Subcutaneous adipose tissue (tissue), 4 donors: Measurements from ENCODE around the gene CIBAR2. TPM values are rescaled to one million over a fixed set of nuclear protein-coding genes. Genes with fewer than 3 reads are reported as not detected.

Experiments used
- CTCF ChIP-seq: fragments of 450-650 bp; IDR thresholded peaks from one replicate; pipeline ENCODE4 v1.5.1; 2016; ENCODE audit warnings: low read depth, mild to moderate bottlenecking, control low read depth, antibody characterized with exemption, moderate library complexity
- total RNA-seq, 4 donors: library from RNA; depleted of rRNA; stranded (reverse); fragments of >200 nt; gene quantifications; one replicate each; pipeline ENCODE4 v1.1.0, GENCODE V29; 2016

Gene CIBAR2
- total RNA-seq, 4 donors from 2014 or later, result not detected

- TF ChIP-seq CTCF, result no peak
Measured at GRCh38 chr16:85132456-85133289, 20.4 kb upstream of the CIBAR2 start.

GRCh38 chr16:85130705-85131028 lies 18.4 kb upstream of the CIBAR2 start:
- no peak for TF ChIP-seq CTCF

DNA sequence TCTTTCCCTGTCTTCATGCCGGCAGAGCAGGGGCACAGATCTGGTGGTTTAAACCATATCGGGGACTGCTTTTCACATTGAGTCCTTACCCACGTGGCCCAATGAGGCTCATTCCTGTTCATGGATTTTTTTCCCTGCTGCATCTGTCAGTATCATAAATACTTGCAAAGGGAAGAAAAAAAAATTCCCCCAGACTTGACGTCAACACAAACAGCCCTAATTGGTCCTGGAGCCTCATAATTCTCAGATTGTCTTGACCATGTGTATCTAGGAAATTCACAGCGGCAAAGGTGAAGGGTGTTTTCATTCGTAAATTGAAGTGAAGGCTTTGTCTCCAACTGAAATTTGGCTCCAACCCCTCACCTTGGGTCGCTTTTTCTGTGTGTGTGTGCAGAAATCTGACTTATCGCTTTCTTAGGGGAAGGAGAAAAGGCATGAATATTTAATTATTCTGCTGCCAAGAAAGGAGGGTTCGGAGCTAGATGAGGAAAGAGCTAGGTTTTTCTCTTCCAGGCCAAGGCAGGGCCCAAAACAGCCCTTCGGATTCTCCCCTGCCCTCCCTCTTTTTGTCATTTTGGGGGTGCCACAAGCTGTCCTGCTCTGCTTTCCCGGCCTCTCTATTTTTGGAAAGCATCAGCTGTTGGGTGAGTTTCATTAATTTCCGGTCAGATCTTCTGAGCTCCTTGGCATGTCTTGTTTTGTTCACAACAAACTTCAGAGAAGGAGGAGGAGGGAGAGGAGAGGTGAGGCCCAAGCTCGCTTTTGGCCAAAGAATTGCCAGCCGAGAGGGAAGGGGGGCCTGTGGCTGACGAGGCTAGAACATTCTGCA lies 17.8 kb upstream of the CIBAR2 start:
- TF ChIP-seq CTCF, result no peak

DNA sequence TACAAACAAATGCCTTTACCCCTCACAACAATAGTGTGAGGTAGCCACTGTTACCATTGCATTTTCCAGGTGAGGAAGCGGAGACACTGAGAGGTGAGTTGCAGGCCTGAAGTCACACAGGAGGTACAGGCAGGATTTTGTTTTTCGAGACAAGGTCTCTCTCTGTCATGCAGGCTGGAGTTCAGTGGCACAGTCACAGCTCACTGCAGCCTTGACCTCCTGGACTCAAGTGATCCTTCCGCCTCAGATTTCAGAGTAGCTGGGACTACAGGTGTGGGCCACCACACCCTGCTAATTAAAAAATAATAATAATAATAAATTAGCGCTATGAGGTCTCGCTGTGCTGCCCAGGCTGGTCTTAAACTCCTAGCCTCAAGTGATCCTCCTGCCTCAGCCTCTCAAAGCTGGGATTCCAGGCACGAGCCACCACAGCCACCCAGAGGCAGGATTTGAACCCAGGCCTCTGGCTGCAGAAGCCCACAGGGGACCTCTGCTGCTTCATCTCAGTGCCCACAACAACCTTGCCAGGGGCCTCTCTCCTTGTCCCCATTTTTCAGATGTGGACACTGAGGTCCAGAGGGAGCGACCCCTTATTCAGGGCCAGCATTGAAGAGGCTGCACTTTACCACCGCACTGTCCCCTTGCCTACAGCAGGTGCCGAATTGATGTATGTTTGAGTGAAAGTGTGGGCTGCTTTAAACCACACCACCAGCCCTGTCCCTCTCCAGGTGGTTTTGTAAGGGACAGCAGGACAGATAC lies 16.0 kb upstream of the CIBAR2 start:
- TF ChIP-seq CTCF, result no peak

DNA sequence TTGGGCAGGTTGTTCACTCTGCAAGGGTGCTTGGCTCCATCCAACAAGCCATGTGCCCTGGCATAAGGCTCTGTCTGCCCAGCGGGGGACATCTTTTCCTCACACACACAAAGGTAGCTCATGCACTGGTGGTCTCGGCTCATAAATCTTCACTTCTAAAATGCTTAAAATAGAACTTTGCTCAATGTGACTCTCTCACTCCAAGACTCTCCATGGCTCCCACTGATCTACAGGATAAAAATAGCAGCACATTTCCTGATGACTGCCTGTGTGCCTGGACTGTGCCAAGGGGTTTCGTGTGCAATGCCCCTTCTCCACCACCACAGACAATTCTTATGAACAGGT lies 15.1 kb upstream of the CIBAR2 start:
- no peak for TF ChIP-seq CTCF

DNA sequence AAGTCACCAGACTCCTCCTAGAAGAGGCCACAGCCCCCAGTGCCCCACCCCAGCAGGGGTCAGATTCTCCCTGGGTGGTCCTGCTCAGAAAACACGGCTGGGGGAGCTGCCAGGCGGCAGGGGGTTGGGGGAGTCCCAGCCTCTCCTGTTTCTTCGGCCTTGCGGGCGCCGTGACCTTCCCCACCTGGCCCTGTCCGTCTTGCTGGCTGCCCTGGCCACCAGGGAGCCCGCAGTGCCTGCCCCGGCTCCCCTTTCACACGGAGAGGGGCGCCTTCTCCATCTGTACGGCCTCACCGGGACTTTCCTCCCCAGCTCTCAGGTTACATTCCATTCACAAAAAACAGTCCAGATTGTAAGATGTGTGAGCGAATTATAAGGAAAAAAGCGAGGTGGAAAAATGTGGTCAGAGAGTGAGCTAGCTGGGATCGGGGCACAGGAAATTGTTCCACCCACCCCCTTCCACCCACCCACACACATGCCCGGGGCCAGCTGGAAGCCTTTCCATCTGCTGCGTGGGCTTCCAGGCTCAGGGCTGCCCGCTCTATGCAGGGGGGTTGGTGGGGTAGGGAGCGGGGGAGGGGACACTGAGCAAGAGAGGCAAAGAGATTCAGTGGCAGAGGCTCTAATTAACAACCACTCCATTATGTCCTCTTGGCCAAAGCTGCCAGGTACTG lies 14.6 kb upstream of the CIBAR2 start:
- no peak for TF ChIP-seq CTCF

- TF ChIP-seq CTCF, result no peak
Measured at GRCh38 chr16:85126394-85126704, 14.1 kb upstream of the CIBAR2 start.
